ENCODE data around the gene CPD.
"Not testable (repeated sequence)": the region's sequence is repeated elsewhere in the genome, so short reads cannot be mapped to it uniquely, and the experiment has no call there.

DNA sequence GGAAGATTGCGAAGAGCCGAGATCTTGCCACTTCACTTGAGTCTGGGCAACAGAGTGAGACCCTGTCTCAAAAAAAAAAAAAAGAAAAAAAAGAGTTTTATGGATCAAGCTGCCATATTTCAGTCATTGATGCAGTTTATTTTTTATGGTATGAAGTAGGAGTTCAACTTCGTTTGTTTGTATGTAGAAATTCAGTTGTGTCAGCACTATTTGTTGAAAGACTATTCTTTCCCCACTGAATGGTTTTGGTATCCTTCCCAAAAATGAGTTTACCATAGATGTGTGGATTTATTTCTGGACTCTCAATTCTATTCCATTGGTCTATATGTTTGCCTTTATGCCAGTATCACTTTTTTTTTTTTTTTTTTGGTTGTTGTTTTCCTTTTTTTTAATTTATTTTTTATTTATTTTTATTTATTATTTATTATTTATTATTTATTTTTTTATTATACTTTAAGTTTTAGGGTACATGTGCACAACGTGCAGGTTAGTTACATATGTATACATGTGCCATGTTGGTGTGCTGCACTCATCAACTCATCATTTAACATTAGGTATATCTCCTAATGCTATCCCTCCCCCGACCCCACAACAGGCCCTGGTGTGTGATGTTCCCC, 80.2 kb downstream of the CPD start:
- TF ChIP-seq, protein P1, sequence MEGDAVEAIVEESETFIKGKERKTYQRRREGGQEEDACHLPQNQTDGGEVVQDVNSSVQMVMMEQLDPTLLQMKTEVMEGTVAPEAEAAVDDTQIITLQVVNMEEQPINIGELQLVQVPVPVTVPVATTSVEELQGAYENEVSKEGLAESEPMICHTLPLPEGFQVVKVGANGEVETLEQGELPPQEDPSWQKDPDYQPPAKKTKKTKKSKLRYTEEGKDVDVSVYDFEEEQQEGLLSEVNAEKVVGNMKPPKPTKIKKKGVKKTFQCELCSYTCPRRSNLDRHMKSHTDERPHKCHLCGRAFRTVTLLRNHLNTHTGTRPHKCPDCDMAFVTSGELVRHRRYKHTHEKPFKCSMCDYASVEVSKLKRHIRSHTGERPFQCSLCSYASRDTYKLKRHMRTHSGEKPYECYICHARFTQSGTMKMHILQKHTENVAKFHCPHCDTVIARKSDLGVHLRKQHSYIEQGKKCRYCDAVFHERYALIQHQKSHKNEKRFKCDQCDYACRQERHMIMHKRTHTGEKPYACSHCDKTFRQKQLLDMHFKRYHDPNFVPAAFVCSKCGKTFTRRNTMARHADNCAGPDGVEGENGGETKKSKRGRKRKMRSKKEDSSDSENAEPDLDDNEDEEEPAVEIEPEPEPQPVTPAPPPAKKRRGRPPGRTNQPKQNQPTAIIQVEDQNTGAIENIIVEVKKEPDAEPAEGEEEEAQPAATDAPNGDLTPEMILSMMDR (optimal IDR thresholded peaks at IDR 0.05 in 1 of 3, IDR thresholded peaks at IDR 0.05 in 1 of 3, conservative IDR thresholded peaks at IDR 0.05 in 1 of 3; ENCODE audit: extremely low read depth in 1 of 3, insufficient read depth in 2 of 3, low read length in 3 of 3) = not testable (repeated sequence)
- not testable (repeated sequence) for TF ChIP-seq EZH2 (IDR thresholded peaks at IDR 0.05; ENCODE audit: low read length)

Measured in keratinocyte (primary cell).